Spleen (tissue), 11 donors: Measurements from ENCODE around the gene SLC1A2. TPM values are rescaled to one million over a fixed set of nuclear protein-coding genes. Genes with fewer than 3 reads are reported as not detected.

ENCODE experiments used
- DNase-seq: peaks from one replicate; pipeline ENCODE4 v3.0.0-alpha.2; 2020
- H3K27ac ChIP-seq, 8 donors: fragments of 200-600 bp; sonication (generic) in 7 of 8; 1 replicate in 4 of 8; 2 replicates in 4 of 8; pipeline versions ENCODE4 v1.5.0 to v1.8.0; 2016 to 2021; ENCODE audit warnings: inconsistent platforms in 4 of 8, mild to moderate bottlenecking in 4 of 8, moderate library complexity in 1 of 8
- H3K27me3 ChIP-seq, 7 donors: fragments of 200-600 bp; sonication (generic) in 6 of 7; replicated peaks in 1 of 7; 1 replicate in 4 of 7; 2 replicates in 3 of 7; pipeline versions ENCODE4 v1.5.0 to v1.8.0; 2016 to 2021; ENCODE audit warnings: inconsistent platforms in 3 of 7, mild to moderate bottlenecking in 1 of 7
- H3K36me3 ChIP-seq, 6 donors: fragments of 200-600 bp; sonication (generic) in 5 of 6; 1 replicate in 4 of 6; 2 replicates in 2 of 6; pipeline versions ENCODE4 v1.5.0 to v1.8.0; 2016 to 2021; ENCODE audit warnings: inconsistent platforms in 2 of 6
- H3K4me1 ChIP-seq, 6 donors: fragments of 200-600 bp; sonication (generic) in 5 of 6; 1 replicate in 3 of 6; 2 replicates in 3 of 6; pipeline versions ENCODE4 v1.5.0 to v1.8.0; 2016 to 2021; ENCODE audit warnings: inconsistent platforms in 3 of 6
- H3K4me3 ChIP-seq, 8 donors: fragments of 200-600 bp; sonication (generic) in 7 of 8; 1 replicate in 4 of 8; 2 replicates in 4 of 8; pipeline versions ENCODE4 v1.5.0 to v1.8.0; 2016 to 2021; ENCODE audit warnings: inconsistent platforms in 4 of 8, mild to moderate bottlenecking in 4 of 8, moderate library complexity in 2 of 8
- H3K9me3 ChIP-seq, 8 donors: fragments of 200-600 bp; sonication (generic) in 7 of 8; 1 replicate in 4 of 8; 2 replicates in 4 of 8; pipeline versions ENCODE4 v1.5.0 to v1.8.0; 2016 to 2021; ENCODE audit warnings: inconsistent platforms in 4 of 8
- POLR2A ChIP-seq, 3 donors: fragments of 450-650 bp; IDR thresholded peaks; one replicate each; pipeline ENCODE4 v1.5.1; 2017; ENCODE audit warnings: antibody characterized with exemption in 3 of 3, mild to moderate bottlenecking in 1 of 3
- POLR2AphosphoS5 ChIP-seq, 3 donors: sonication (generic); formaldehyde crosslinking; IDR thresholded peaks; one replicate each; pipeline ENCODE4 v1.5.1; 2017; ENCODE audit warnings: antibody characterized with exemption in 3 of 3
- WGBS, 5 donors: extraction: QIAGEN DNeasy Blood & Tissue Kit in 3 of 5; methylation state at CpG; one replicate each; pipeline versions ENCODE4 v1.1.5 to v1.1.7; 2013 to 2018; 5-methylcytosine and 5-hydroxymethylcytosine counted together
- intact Hi-C: fragments of 100-400 bp; cut with DNase I; formaldehyde crosslinking; loops from one replicate; pipeline ENCODE4 v1.15.0; 2023; ENCODE audit warnings: low total_unique reads
- polyA plus RNA-seq, 3 donors: library from polyadenylated mRNA; stranded (reverse); fragments of 200-250 nt; gene quantifications; one replicate each; pipeline ENCODE4 v1.2.1, GENCODE V29; 2013
- total RNA-seq, 7 donors: library from RNA; depleted of rRNA in 3 of 7; stranded (reverse); fragments of >200 nt in 3 of 7; fragmentation: NEBNext Ultra II Directional in 4 of 7; extraction: Animal tissue kit (Norgen Biotek cat#: 25700) in 4 of 7; gene quantifications; one replicate each; pipeline versions ENCODE4 v1.1.0 to v1.2.1, GENCODE V29; 2016 to 2021
- TF ChIP-seq, protein P1 (sequence below), 11 experiments: fragments of 200-600 bp in 7 of 11; fragments of 450-650 bp in 4 of 11; sonication (generic) in 4 of 11; IDR thresholded peaks in 8 of 11; conservative IDR thresholded peaks in 3 of 11; 1 replicate in 7 of 11; 2 replicates in 4 of 11; pipeline versions ENCODE4 v1.4.0 to v1.8.0; 2016 to 2021; ENCODE audit warnings: antibody characterized with exemption in 11 of 11, inconsistent platforms in 4 of 11, mild to moderate bottlenecking in 1 of 11
- donor health status: healthy with polysubstance abuse.
- donor health status: DM: no; HTN: no; CAD: no; lungs with moderate emphysema.
- donor health status: DM: no; HTN: no; CAD: no.
- donor health status: Bipolar disorder and iron deficiency.
- donor health status: healthy.
- donor health status: DM: no; HTN: no; CAD: no.
- donor health status: DM: yes; HTN: yes; CAD: no.

SLC1A2 gene
- total and polyA plus RNA-seq, 10 donors: 0.26 to 3.8 (median 0.93) TPM

GRCh38 chr11:35383953-35384352, 35.4 kb downstream of the SLC1A2 start:
- Histone ChIP-seq H3K9me3 (peaks cover 0 to 4% (median 0%) of the 10 kb centered on the region in 8 donors), H3K4me1 (no peaks in the 10 kb centered on the region), H3K27me3 (no peaks in the 10 kb centered on the region), H3K4me3 (no peak overlapping the region), H3K27ac (no peak overlapping the region), H3K36me3 (no peaks in the 10 kb centered on the region)
- WGBS, 5 donors: 85 to 90% (median 88%) methylated on average over 5 of the region's 5 CpGs
- intact Hi-C loops: loop anchor here (10.0 kb wide), 1 partner anchor 389 kb away; no protein-coding TSS in a partner anchor
- TF ChIP-seq, protein P1, sequence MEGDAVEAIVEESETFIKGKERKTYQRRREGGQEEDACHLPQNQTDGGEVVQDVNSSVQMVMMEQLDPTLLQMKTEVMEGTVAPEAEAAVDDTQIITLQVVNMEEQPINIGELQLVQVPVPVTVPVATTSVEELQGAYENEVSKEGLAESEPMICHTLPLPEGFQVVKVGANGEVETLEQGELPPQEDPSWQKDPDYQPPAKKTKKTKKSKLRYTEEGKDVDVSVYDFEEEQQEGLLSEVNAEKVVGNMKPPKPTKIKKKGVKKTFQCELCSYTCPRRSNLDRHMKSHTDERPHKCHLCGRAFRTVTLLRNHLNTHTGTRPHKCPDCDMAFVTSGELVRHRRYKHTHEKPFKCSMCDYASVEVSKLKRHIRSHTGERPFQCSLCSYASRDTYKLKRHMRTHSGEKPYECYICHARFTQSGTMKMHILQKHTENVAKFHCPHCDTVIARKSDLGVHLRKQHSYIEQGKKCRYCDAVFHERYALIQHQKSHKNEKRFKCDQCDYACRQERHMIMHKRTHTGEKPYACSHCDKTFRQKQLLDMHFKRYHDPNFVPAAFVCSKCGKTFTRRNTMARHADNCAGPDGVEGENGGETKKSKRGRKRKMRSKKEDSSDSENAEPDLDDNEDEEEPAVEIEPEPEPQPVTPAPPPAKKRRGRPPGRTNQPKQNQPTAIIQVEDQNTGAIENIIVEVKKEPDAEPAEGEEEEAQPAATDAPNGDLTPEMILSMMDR (IDR thresholded peaks at IDR 0.05 in 8 of 11, conservative IDR thresholded peaks at IDR 0.05 in 3 of 11): no peak
- TF ChIP-seq POLR2A (IDR thresholded peaks at IDR 0.05) (no peak), POLR2AphosphoS5 (IDR thresholded peaks at IDR 0.05) (no peak)
- no peak for DNase-seq

DNA sequence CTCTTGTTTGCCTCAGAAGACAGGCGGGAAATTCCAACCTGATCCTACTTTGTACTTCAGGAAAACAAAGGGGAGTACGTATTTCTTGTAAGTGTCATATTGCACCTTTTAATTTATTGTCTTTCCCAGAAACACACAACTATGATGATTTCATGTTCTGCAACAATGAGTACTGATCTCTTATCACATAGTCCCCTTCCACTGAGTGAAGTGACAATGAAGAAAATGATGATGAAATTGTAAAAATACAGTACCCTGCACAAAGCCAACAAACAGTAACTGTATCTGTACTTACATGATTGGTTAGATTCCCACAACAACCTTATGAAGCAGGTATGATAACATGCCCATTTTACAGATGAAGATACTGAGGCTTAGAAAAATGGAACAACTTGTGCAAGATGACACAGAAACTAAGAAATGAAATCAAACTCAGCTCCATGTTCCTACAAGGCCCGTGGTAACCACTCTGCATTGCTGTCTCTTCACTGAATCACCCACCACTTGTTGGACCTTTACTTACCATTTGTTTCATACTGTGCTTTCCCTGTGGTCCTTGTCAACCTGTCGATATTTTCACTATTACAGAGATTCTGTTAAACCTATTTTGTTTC, 37.5 kb downstream of the SLC1A2 start:
- H3K4me1 ChIP-seq: no peaks in the 10 kb centered on the region
- H3K36me3 ChIP-seq: no peaks in the 10 kb centered on the region
- H3K27me3 ChIP-seq: no peaks in the 10 kb centered on the region
- no peak for DNase-seq
- intact Hi-C loops: loop anchor here (10.0 kb wide), 1 partner anchor 387 kb away; no protein-coding TSS in a partner anchor
- WGBS, 5 donors: 83 to 86% (median 84%) methylated on average over 4 of the region's 4 CpGs
- H3K27ac ChIP-seq: no peak overlapping the region
- H3K9me3 ChIP-seq: peaks cover 0 to 4% (median 0%) of the 10 kb centered on the region in 8 donors
- no peak for TF ChIP-seq POLR2AphosphoS5 (IDR thresholded peaks at IDR 0.05)
- TF ChIP-seq, protein P1 (IDR thresholded peaks at IDR 0.05 in 8 of 11, conservative IDR thresholded peaks at IDR 0.05 in 3 of 11): no peak
- H3K4me3 ChIP-seq: no peak overlapping the region

DNA sequence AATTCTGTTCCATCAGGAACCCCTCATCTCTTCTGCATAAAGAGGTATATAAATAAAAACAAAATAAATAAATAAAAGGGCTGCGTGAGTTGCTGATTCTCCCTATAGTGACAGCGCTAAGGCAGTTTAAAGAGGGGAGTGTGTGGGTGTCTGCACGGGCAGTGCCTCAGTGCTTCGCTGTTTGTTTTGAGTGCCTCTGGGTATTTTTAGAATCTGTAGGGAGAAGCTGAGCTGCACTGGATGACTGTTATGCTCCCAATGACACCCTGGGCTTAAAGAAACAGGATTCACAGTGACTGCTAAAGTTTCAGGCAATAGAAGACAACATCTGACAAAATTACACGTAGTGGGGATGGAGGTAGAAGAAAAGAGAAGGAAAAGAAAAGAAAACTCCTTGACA, 38.8 kb downstream of the SLC1A2 start:
- TF ChIP-seq POLR2A (IDR thresholded peaks at IDR 0.05) (no peak), POLR2AphosphoS5 (IDR thresholded peaks at IDR 0.05) (no peak)
- TF ChIP-seq, protein P1 (IDR thresholded peaks at IDR 0.05 in 8 of 11, conservative IDR thresholded peaks at IDR 0.05 in 3 of 11): no peak
- no peaks in the 10 kb centered on the region for H3K4me1 ChIP-seq
- DNase-seq: no peak
- intact Hi-C loops: loop anchor here (10.0 kb wide), 1 partner anchor 386 kb away; no protein-coding TSS in a partner anchor
- H3K9me3 ChIP-seq: peaks cover 0 to 4% (median 0%) of the 10 kb centered on the region in 8 donors
- no peak overlapping the region for H3K27ac ChIP-seq
- WGBS, 5 donors: 64 to 83% (median 69%) methylated on average over 5 of the region's 5 CpGs
- no peak overlapping the region for H3K4me3 ChIP-seq
- H3K36me3 ChIP-seq: no peaks in the 10 kb centered on the region
- no peaks in the 10 kb centered on the region for H3K27me3 ChIP-seq

DNA sequence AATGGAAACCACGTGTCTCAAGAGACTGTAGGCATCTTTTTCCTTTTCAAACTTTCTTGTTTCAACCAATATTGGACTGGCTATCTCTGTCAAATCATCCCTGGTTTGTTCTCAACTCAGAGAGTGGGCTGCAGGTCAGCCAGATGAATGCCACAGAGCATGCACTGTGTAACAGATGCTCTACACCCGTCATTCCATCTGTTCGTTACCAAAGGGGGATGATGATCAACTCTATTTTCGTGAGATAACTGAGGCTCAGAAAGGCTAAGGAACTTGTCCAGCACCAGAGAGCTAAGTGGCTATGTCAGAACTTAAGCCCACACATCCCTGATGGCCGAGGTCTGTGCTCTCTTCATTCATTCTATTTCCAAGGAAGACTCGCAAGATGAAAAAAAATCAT, 42.1 kb downstream of the SLC1A2 start:
- DNase-seq: no peak
- Histone ChIP-seq H3K4me1 (no peaks in the 10 kb centered on the region), H3K27me3 (no peaks in the 10 kb centered on the region), H3K27ac (no peak overlapping the region), H3K4me3 (no peak overlapping the region), H3K9me3 (no peaks in the 10 kb centered on the region), H3K36me3 (no peaks in the 10 kb centered on the region)
- intact Hi-C loops: no loop called here
- TF ChIP-seq POLR2AphosphoS5 (IDR thresholded peaks at IDR 0.05): no peak
- TF ChIP-seq POLR2A (IDR thresholded peaks at IDR 0.05): no peak
- WGBS, 5 donors: 81 to 86% (median 82%) methylated on average over 6 of the region's 6 CpGs
